ENCODE measurements around the gene VCPKMT.

DNA sequence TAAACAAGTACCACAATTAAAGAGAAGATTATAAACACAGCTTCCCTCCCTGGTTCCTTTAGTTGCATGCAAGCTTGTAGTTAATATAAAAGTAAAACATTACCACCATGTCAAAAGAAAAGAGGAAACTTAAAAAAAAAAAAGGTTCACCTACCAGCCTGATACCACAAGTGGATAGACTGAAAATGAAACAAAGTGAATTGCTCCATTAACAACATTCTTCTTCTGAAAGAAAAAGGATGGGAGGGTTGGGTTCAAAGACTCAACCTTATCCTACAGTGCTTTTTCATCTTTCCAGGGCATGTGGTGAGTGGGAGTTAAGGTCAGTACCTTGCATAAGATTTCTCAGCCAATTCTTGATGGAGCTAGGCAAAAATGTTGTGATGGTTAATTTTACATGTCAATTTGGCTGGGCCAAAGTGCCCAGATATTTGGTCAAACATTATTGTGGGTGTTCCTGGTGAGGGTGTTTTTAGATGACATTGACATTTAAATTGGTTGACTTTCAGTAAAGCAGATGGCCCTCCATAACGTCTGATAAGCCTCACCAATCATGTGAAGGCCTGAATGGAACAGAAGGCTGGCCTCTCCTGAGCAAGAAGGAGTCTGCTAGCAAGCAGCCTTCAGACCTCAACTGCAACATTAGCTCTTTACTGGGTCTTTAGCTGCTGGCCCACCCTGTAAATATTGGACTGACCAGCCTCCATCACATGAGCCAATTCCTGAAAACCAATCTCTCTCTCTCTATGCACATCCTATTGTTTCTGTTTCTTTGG lies 28.8 kb downstream of the VCPKMT start:
- TF ChIP-seq, protein P1, sequence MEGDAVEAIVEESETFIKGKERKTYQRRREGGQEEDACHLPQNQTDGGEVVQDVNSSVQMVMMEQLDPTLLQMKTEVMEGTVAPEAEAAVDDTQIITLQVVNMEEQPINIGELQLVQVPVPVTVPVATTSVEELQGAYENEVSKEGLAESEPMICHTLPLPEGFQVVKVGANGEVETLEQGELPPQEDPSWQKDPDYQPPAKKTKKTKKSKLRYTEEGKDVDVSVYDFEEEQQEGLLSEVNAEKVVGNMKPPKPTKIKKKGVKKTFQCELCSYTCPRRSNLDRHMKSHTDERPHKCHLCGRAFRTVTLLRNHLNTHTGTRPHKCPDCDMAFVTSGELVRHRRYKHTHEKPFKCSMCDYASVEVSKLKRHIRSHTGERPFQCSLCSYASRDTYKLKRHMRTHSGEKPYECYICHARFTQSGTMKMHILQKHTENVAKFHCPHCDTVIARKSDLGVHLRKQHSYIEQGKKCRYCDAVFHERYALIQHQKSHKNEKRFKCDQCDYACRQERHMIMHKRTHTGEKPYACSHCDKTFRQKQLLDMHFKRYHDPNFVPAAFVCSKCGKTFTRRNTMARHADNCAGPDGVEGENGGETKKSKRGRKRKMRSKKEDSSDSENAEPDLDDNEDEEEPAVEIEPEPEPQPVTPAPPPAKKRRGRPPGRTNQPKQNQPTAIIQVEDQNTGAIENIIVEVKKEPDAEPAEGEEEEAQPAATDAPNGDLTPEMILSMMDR (IDR thresholded peaks at IDR 0.05; ENCODE audit: low read depth, low read length, poor library complexity, severe bottlenecking) = no peak
- no peak for TF ChIP-seq EZH2phosphoT487 (IDR thresholded peaks at IDR 0.05; ENCODE audit: borderline replicate concordance, low read length)

Measured in DOHH2 (cell line).